ENCODE data around the gene VRK3. TPM values are rescaled to one million over a fixed set of nuclear protein-coding genes. Genes with fewer than 3 reads are reported as not detected.

VRK3 gene
- total and polyA plus RNA-seq, 2 donors (not counting 3 experiments of a cell fraction or from before 2014, with no cell fraction given) = 20.4 to 36.0 TPM

DNA sequence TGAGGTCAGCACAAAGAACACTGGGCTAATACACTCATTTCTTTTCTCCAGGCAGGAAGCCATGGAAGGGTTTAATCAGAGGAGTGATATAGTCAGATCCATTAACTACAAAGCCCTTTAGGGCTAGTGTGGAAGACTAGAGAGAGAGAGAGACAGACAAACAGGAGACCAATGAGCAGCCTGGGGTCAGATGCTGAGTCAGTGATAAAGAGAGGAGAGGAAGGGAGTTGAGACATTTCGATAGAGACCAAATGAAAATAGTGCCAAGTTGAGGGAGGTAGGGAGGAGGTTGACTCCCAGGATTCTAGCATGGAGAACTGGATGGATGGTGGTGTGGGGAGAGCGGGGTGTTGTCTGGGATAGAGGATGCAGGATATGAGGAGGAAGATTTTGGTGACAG is 18.8 kb upstream of the VRK3 start:
- FAIRE-seq (no peak), DNase-seq (ENCODE audit: low read depth, low spot score) (no peak)
- no peak overlapping the region for H3K4me2 ChIP-seq (ENCODE audit: insufficient read depth, low read length)
- no TSS peak for BruUV-seq (replicated peaks)
- peaks cover 25 to 59% of the 10 kb centered on the region in 2 experiments for H3K36me3 ChIP-seq (ENCODE audit: control insufficient read depth in 2 of 2, extremely low read depth in 1 of 2, insufficient read depth in 2 of 2, low read length in 2 of 2)
- no peaks in the 10 kb centered on the region for H3K27me3 ChIP-seq (ENCODE audit: control insufficient read depth in 2 of 2, insufficient read depth in 2 of 2, low read length in 2 of 2)
- dilution Hi-C loops (cut with MboI; ENCODE audit: extremely low pct_ligation_motif_present, low sequenced_read_pairs) (no loop called here), intact Hi-C loops (cut with micrococcal nuclease) (no loop called here)
- no peak overlapping the region for H2AFZ ChIP-seq (ENCODE audit: low read depth, low read length)
- TF ChIP-seq MAX (IDR thresholded peaks at IDR 0.05; ENCODE audit: insufficient read depth, insufficient read length) = no peak
- ChIA-PET POLR2A (no interaction called here), CTCF (no interaction called here)
- H3K4me1 ChIP-seq (ENCODE audit: control insufficient read depth, extremely low read depth, insufficient read depth, low read length) = no peaks in the 10 kb centered on the region
- H3K4me3 ChIP-seq (replicated peaks in 1 of 3; ENCODE audit: insufficient read depth in 1 of 3, low read depth in 1 of 3, low read length in 3 of 3) = no peak overlapping the region
- H3K9me1 ChIP-seq (replicated peaks; ENCODE audit: control insufficient read depth, extremely low read depth, insufficient read depth, low read length) = no peaks in the 10 kb centered on the region
- no peaks in the 10 kb centered on the region for H4K20me1 ChIP-seq (replicated peaks; ENCODE audit: control insufficient read depth, extremely low read depth, insufficient read depth, low read length)
- H3K9ac ChIP-seq (replicated peaks; ENCODE audit: extremely low read depth, insufficient read depth, low read length) = no peak overlapping the region
- H3K27ac ChIP-seq (ENCODE audit: insufficient read depth, low read depth, low read length) = no peak overlapping the region
- no peaks in the 10 kb centered on the region for H3K79me2 ChIP-seq (ENCODE audit: control insufficient read depth, insufficient read depth, low read length)
- peaks cover 28% of the 10 kb centered on the region for H3K9me3 ChIP-seq (replicated peaks; ENCODE audit: control insufficient read depth, insufficient read depth, low read length)

- DNase-seq (ENCODE audit: low read depth, low spot score) (no peak), FAIRE-seq (no peak)
- no peak for TF ChIP-seq MYC (IDR thresholded peaks at IDR 0.05; ENCODE audit: low read depth, low read length)
- TF ChIP-seq GATA2 (IDR thresholded peaks at IDR 0.05; ENCODE audit: insufficient read depth, insufficient read length, low read depth, low read length) = no peak
- no peak for TF ChIP-seq MAX (IDR thresholded peaks at IDR 0.05; ENCODE audit: insufficient read depth, insufficient read length)
- no peak for TF ChIP-seq JUN (IDR thresholded peaks at IDR 0.05; ENCODE audit: borderline replicate concordance, insufficient read depth, insufficient read length, low read depth)
- no peak for TF ChIP-seq EZH2 (IDR thresholded peaks at IDR 0.05; ENCODE audit: borderline replicate concordance, low read depth, low read length, severe bottlenecking)
- TF ChIP-seq POLR2AphosphoS5 (IDR thresholded peaks at IDR 0.05; ENCODE audit: insufficient read depth, low read depth, low read length) = no peak
- TF ChIP-seq, protein P1, sequence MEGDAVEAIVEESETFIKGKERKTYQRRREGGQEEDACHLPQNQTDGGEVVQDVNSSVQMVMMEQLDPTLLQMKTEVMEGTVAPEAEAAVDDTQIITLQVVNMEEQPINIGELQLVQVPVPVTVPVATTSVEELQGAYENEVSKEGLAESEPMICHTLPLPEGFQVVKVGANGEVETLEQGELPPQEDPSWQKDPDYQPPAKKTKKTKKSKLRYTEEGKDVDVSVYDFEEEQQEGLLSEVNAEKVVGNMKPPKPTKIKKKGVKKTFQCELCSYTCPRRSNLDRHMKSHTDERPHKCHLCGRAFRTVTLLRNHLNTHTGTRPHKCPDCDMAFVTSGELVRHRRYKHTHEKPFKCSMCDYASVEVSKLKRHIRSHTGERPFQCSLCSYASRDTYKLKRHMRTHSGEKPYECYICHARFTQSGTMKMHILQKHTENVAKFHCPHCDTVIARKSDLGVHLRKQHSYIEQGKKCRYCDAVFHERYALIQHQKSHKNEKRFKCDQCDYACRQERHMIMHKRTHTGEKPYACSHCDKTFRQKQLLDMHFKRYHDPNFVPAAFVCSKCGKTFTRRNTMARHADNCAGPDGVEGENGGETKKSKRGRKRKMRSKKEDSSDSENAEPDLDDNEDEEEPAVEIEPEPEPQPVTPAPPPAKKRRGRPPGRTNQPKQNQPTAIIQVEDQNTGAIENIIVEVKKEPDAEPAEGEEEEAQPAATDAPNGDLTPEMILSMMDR (IDR thresholded peaks at IDR 0.05; ENCODE audit: extremely low read depth in 1 of 2, insufficient read depth in 1 of 2, low read depth in 1 of 2, low read length in 2 of 2) = no peak
- Histone ChIP-seq H3K27me3 (ENCODE audit: control insufficient read depth in 2 of 2, insufficient read depth in 2 of 2, low read length in 2 of 2) (no peaks in the 10 kb centered on the region), H3K9ac (replicated peaks; ENCODE audit: extremely low read depth, insufficient read depth, low read length) (no peak overlapping the region), H3K4me2 (ENCODE audit: insufficient read depth, low read length) (no peak overlapping the region), H3K9me1 (replicated peaks; ENCODE audit: control insufficient read depth, extremely low read depth, insufficient read depth, low read length) (no peaks in the 10 kb centered on the region), H3K36me3 (ENCODE audit: control insufficient read depth in 2 of 2, extremely low read depth in 1 of 2, insufficient read depth in 2 of 2, low read length in 2 of 2) (peaks cover 25 to 60% of the 10 kb centered on the region in 2 experiments), H3K79me2 (ENCODE audit: control insufficient read depth, insufficient read depth, low read length) (no peaks in the 10 kb centered on the region), H4K20me1 (replicated peaks; ENCODE audit: control insufficient read depth, extremely low read depth, insufficient read depth, low read length) (no peaks in the 10 kb centered on the region), H3K4me1 (ENCODE audit: control insufficient read depth, extremely low read depth, insufficient read depth, low read length) (no peaks in the 10 kb centered on the region), H2AFZ (ENCODE audit: low read depth, low read length) (no peak overlapping the region), H3K27ac (ENCODE audit: insufficient read depth, low read depth, low read length) (no peak overlapping the region), H3K4me3 (replicated peaks in 1 of 3; ENCODE audit: insufficient read depth in 1 of 3, low read depth in 1 of 3, low read length in 3 of 3) (no peak overlapping the region), H3K9me3 (replicated peaks; ENCODE audit: control insufficient read depth, insufficient read depth, low read length) (peaks cover 28% of the 10 kb centered on the region)
- intact Hi-C loops (cut with micrococcal nuclease) = no loop called here
- POLR2A ChIA-PET = no interaction called here
- dilution Hi-C loops (cut with MboI; ENCODE audit: extremely low pct_ligation_motif_present, low sequenced_read_pairs) = no loop called here
- BruUV-seq (replicated peaks) = no TSS peak
- CTCF ChIA-PET = no interaction called here
These were observed 17.3 kb upstream of the VRK3 start for GRCh38 chr19:50042363-50043024.

Data from endothelial cell of umbilical vein (primary cell).